Measurements from ENCODE around the gene TRIM39. TPM values are rescaled to one million over a fixed set of nuclear protein-coding genes. Genes with fewer than 3 reads are reported as not detected.
A peak's percentile ranks its signal among the peaks of the same experiment; 100 is the strongest.

Gene TRIM39
- total and polyA plus RNA-seq, 2 of the 13 experiments (the other 11 are each of a cell fraction or from before 2014, with no cell fraction given), result 7.7 to 14.6 TPM

DNA sequence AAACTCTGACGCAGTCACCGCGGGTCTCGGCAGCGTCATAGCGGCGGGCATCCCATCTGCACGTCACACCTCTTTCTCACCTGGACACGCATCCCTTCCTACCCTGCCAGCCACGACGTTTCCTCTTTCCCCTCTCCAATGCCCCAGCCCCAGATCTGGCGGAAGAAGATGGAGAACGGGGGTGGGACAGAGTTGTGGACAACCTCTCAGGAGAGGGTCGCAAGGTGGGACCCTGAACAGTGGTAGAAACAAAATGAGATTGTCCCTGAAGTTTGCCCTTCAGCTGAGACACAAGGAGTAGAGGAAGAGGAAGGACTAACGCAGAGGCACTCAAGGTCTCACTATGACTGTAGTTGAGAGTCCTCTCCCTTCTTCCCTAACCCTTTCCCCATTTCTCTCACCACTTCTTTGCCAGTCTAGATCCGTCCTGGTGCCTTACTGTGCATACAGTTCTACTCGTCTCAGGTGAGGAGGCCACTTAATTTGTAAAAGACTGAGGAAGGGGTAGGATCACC, 562 bp downstream of the TRIM39 start (continued):
- TF ChIP-seq, protein P1, sequence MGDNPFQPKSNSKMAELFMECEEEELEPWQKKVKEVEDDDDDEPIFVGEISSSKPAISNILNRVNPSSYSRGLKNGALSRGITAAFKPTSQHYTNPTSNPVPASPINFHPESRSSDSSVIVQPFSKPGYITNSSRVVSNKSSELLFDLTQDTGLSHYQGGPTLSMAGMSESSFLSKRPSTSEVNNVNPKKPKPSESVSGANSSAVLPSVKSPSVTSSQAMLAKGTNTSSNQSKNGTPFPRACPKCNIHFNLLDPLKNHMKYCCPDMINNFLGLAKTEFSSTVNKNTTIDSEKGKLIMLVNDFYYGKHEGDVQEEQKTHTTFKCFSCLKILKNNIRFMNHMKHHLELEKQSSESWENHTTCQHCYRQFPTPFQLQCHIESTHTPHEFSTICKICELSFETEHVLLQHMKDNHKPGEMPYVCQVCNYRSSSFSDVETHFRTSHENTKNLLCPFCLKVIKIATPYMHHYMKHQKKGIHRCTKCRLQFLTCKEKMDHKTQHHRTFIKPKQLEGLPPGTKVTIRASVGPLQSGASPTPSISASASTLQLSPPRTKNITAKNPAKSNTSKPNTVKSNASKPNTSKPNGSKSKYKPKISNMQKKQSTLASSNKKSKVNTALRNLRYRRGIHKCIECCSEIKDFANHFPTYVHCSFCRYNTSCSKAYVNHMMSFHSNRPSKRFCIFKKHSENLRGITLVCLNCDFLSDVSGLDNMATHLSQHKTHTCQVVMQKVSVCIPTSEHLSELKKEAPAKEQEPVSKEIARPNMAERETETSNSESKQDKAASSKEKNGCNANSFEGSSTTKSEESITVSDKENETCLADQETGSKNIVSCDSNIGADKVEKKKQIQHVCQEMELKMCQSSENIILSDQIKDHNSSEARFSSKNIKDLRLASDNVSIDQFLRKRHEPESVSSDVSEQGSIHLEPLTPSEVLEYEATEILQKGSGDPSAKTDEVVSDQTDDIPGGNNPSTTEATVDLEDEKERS (CRISPR knock-in tag; IDR thresholded peaks at IDR 0.05), result peak; percentile 39; the same call in 1 of the 2 replicates

DNA sequence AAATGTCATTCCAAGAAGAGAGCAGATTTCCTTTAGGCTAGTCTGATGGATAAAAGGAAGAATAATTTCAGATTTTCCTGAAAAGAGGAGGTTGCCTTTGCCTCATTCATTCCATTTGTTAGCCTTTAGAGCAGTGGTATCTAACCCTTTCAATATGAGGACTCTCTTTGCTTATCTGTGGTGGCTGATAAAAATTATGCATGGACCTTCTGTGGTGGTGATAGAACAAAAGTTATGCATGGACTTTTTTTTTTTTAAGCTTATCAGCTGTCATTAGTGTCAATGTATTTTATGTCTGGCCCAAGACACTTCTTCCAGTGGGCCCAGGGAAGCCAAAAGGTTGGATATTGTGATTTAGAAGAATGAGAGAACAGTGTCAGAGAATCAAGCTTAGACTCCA, 1.7 kb downstream of the TRIM39 start:
- DNase-seq (ENCODE audit: low spot score) (no peak), ATAC-seq (no peak), FAIRE-seq (no peak)
- no peak overlapping the region for H3K27ac ChIP-seq (ENCODE audit: extremely low read length, insufficient read depth, low read length)
- H2AFZ ChIP-seq (ENCODE audit: low read length), result no peak overlapping the region
- intact Hi-C loops (cut with micrococcal nuclease; ENCODE audit: unreplicated experiment) (loop anchor here (10.0 kb wide), 1 partner anchor 94 kb away; no protein-coding TSS in a partner anchor), in situ Hi-C loops (cut with HindIII; ENCODE audit: extremely low pct_ligation_motif_present, low pct_unique_long_range_greater_than_20kb) (no loop called here)
- no peak overlapping the region for H3K4me3 ChIP-seq (replicated peaks in 1 of 3; ENCODE audit: insufficient read depth in 1 of 3, low read depth in 2 of 3, low read length in 3 of 3)
- no peaks in the 10 kb centered on the region; a peak in 1 of 5 replicates for H3K27me3 ChIP-seq (ENCODE audit: control insufficient read depth in 1 of 2, insufficient read depth in 2 of 2, low read length in 2 of 2)
- no peak overlapping the region for H3K4me2 ChIP-seq (ENCODE audit: low read depth, low read length)
- H3K9ac ChIP-seq (ENCODE audit: insufficient read depth, low read depth, low read length), result no peak overlapping the region
- no TSS peak for BruUV-seq (replicated peaks)
- peaks cover 15% of the 10 kb centered on the region for H4K20me1 ChIP-seq (ENCODE audit: insufficient read depth, low read length)
- no peaks in the 10 kb centered on the region for H3K9me3 ChIP-seq (ENCODE audit: low read length)
- H3K79me2 ChIP-seq (ENCODE audit: insufficient read depth, low read length), result peaks cover 34% of the 10 kb centered on the region
- POLR2A ChIA-PET, result no interaction called here
- peaks cover 5 to 18% of the 10 kb centered on the region in 2 experiments for H3K36me3 ChIP-seq (replicated peaks in 1 of 2; ENCODE audit: control insufficient read depth in 1 of 2, insufficient read depth in 2 of 2, low read length in 2 of 2)
- CTCF ChIA-PET (ENCODE audit: low intra/inter-chr PET ratio, low total read pairs), result no interaction called here
- TF ChIP-seq REPIN1 (CRISPR knock-in tag; IDR thresholded peaks at IDR 0.05; ENCODE audit: borderline replicate concordance, low read depth), result no peak
- TF ChIP-seq, protein P2, sequence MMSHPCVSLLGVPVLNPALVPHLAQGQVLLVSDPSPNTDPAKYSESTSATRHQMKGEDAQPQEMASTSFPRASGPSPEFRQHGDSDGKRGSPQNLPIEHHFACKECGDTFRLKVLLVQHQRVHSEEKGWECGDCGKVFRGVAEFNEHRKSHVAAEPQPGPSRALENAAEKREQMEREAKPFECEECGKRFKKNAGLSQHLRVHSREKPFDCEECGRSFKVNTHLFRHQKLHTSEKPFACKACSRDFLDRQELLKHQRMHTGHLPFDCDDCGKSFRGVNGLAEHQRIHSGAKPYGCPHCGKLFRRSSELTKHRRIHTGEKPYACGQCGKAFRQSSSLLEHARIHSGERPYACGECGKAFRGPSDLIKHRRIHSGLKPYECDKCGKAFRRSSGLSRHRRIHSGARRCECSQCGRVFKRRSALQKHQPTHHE (CRISPR knock-in tag; IDR thresholded peaks at IDR 0.05; ENCODE audit: borderline replicate concordance), result no peak
- TF ChIP-seq, protein P3, sequence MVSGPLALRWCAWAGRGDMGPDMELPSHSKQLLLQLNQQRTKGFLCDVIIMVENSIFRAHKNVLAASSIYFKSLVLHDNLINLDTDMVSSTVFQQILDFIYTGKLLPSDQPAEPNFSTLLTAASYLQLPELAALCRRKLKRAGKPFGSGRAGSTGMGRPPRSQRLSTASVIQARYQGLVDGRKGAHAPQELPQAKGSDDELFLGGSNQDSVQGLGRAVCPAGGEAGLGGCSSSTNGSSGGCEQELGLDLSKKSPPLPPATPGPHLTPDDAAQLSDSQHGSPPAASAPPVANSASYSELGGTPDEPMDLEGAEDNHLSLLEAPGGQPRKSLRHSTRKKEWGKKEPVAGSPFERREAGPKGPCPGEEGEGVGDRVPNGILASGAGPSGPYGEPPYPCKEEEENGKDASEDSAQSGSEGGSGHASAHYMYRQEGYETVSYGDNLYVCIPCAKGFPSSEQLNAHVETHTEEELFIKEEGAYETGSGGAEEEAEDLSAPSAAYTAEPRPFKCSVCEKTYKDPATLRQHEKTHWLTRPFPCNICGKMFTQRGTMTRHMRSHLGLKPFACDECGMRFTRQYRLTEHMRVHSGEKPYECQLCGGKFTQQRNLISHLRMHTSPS (CRISPR knock-in tag; IDR thresholded peaks at IDR 0.05; ENCODE audit: low read depth), result no peak
- no peak for TF ChIP-seq ZNF329 (CRISPR knock-in tag; IDR thresholded peaks at IDR 0.05; ENCODE audit: low read depth)
- no peak for TF ChIP-seq KAT2B (IDR thresholded peaks at IDR 0.05; ENCODE audit: borderline replicate concordance, low read depth, low read length)
- TF ChIP-seq RBAK (CRISPR knock-in tag; IDR thresholded peaks at IDR 0.05), result no peak
- no peak for TF ChIP-seq NFKB2 (CRISPR knock-in tag; IDR thresholded peaks at IDR 0.05; ENCODE audit: borderline replicate concordance)
- TF ChIP-seq, protein P4, sequence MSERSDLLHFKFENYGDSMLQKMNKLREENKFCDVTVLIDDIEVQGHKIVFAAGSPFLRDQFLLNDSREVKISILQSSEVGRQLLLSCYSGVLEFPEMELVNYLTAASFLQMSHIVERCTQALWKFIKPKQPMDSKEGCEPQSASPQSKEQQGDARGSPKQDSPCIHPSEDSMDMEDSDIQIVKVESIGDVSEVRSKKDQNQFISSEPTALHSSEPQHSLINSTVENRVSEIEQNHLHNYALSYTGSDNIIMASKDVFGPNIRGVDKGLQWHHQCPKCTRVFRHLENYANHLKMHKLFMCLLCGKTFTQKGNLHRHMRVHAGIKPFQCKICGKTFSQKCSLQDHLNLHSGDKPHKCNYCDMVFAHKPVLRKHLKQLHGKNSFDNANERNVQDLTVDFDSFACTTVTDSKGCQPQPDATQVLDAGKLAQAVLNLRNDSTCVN (CRISPR knock-in tag; IDR thresholded peaks at IDR 0.05; ENCODE audit: borderline replicate concordance), result no peak
- no peak for TF ChIP-seq ZNF550 (CRISPR knock-in tag; IDR thresholded peaks at IDR 0.05; ENCODE audit: borderline replicate concordance)
- TF ChIP-seq, protein P5, sequence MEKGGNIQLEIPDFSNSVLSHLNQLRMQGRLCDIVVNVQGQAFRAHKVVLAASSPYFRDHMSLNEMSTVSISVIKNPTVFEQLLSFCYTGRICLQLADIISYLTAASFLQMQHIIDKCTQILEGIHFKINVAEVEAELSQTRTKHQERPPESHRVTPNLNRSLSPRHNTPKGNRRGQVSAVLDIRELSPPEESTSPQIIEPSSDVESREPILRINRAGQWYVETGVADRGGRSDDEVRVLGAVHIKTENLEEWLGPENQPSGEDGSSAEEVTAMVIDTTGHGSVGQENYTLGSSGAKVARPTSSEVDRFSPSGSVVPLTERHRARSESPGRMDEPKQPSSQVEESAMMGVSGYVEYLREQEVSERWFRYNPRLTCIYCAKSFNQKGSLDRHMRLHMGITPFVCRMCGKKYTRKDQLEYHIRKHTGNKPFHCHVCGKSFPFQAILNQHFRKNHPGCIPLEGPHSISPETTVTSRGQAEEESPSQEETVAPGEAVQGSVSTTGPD (CRISPR knock-in tag; IDR thresholded peaks at IDR 0.05), result no peak
- no peak for TF ChIP-seq GPN1 (CRISPR knock-in tag; IDR thresholded peaks at IDR 0.05; ENCODE audit: borderline replicate concordance)
- no peak for TF ChIP-seq ZEB1 (IDR thresholded peaks at IDR 0.05; ENCODE audit: insufficient replicate concordance, low read depth)
- no peak for TF ChIP-seq FOXA3 (CRISPR knock-in tag; IDR thresholded peaks at IDR 0.05)
- H3K4me1 ChIP-seq (ENCODE audit: insufficient read depth, low read length), result peaks cover 30% of the 10 kb centered on the region
